ENCODE results near the gene ACVR1.

The ACVR1 gene

GRCh38 chr2:157849591-157849990 is 26.5 kb downstream of the ACVR1 start:
- DNase-seq (ENCODE audit: low read depth) = no peak
- TF ChIP-seq CTCF (IDR thresholded peaks at IDR 0.05; ENCODE audit: insufficient read depth, low read depth, low read length, missing control alignments) = no peak
- no peak overlapping the region for H3K4me3 ChIP-seq (ENCODE audit: low read depth, low read length)

- no peak for DNase-seq (ENCODE audit: low read depth)
- H3K4me3 ChIP-seq (ENCODE audit: low read depth, low read length) = no peak overlapping the region
- TF ChIP-seq CTCF (IDR thresholded peaks at IDR 0.05; ENCODE audit: insufficient read depth, low read depth, low read length, missing control alignments) = no peak
Observed at GRCh38 chr2:157848213-157848612, 27.9 kb downstream of the ACVR1 start.

- no peak for TF ChIP-seq CTCF (IDR thresholded peaks at IDR 0.05; ENCODE audit: insufficient read depth, low read depth, low read length, missing control alignments)
- no peak overlapping the region for H3K4me3 ChIP-seq (ENCODE audit: low read depth, low read length)
- no peak for DNase-seq (ENCODE audit: low read depth)
Observed at GRCh38 chr2:157845081-157845480, 31.0 kb downstream of the ACVR1 start.

- no peak overlapping the region for H3K4me3 ChIP-seq (ENCODE audit: low read depth, low read length)
- no peak for DNase-seq (ENCODE audit: low read depth)
- TF ChIP-seq CTCF (IDR thresholded peaks at IDR 0.05; ENCODE audit: insufficient read depth, low read depth, low read length, missing control alignments) = no peak
Observed at GRCh38 chr2:157843935-157844334, 32.2 kb downstream of the ACVR1 start.

- no peak for DNase-seq (ENCODE audit: low read depth)
- no peak for TF ChIP-seq CTCF (IDR thresholded peaks at IDR 0.05; ENCODE audit: insufficient read depth, low read depth, low read length, missing control alignments)
- no peak overlapping the region for H3K4me3 ChIP-seq (ENCODE audit: low read depth, low read length)
Observed at GRCh38 chr2:157843081-157843480, 33.0 kb downstream of the ACVR1 start.

- no peak for DNase-seq (ENCODE audit: low read depth)
- no peak for TF ChIP-seq CTCF (IDR thresholded peaks at IDR 0.05; ENCODE audit: insufficient read depth, low read depth, low read length, missing control alignments)
Observed at GRCh38 chr2:157842106-157842879, 33.8 kb downstream of the ACVR1 start.

GRCh38 chr2:157841485-157841884 is 34.6 kb downstream of the ACVR1 start:
- TF ChIP-seq CTCF (IDR thresholded peaks at IDR 0.05; ENCODE audit: insufficient read depth, low read depth, low read length, missing control alignments) = no peak
- H3K4me3 ChIP-seq (ENCODE audit: low read depth, low read length) = no peak overlapping the region
- no peak for DNase-seq (ENCODE audit: low read depth)

More at GRCh38 chr2:157842106-157842879, 33.8 kb downstream of the ACVR1 start:
- H3K4me3 ChIP-seq (ENCODE audit: low read depth, low read length) = no peak overlapping the region

Measured in GM12865 (cell line).